Spinal cord (tissue), 10 donors: ENCODE measurements around the gene DPEP3. TPM values are rescaled to one million over a fixed set of nuclear protein-coding genes. Genes with fewer than 3 reads are reported as not detected.
"Not testable (repeated sequence)": the region's sequence is repeated elsewhere in the genome, so short reads cannot be mapped to it uniquely, and the experiment has no call there.

Experiments
- DNase-seq, 6 donors: peaks; one replicate each; pipeline versions ENCODE4 v3.0.0 to v3.0.0-alpha.2; 2013 to 2015; ENCODE audit warnings: low spot score in 6 of 6, low read depth in 4 of 6
- H3K27ac ChIP-seq: one replicate; pipeline ENCODE4 v1.5.1; 2013; ENCODE audit warnings: low read depth, low read length, control low read depth
- H3K27me3 ChIP-seq: one replicate; pipeline ENCODE4 v1.6.1; 2013; ENCODE audit warnings: low read length; ENCODE audit not compliant: control insufficient read depth, insufficient read depth
- H3K36me3 ChIP-seq: one replicate; pipeline ENCODE4 v1.6.1; 2013; ENCODE audit warnings: low read length; ENCODE audit not compliant: control insufficient read depth, insufficient read depth
- H3K4me1 ChIP-seq: one replicate; pipeline ENCODE4 v1.6.1; 2013; ENCODE audit warnings: low read length; ENCODE audit not compliant: control insufficient read depth, insufficient read depth
- H3K4me3 ChIP-seq: one replicate; pipeline ENCODE4 v1.5.1; 2013; ENCODE audit warnings: low read depth, low read length, control low read depth
- H3K9me3 ChIP-seq: one replicate; pipeline ENCODE4 v1.6.1; 2013; ENCODE audit warnings: low read length; ENCODE audit not compliant: control insufficient read depth, insufficient read depth
- WGBS: methylation state at CpG from one replicate; pipeline ENCODE4 v1.1.5; 2013; ENCODE audit warnings: missing lambda C conversion rate; ENCODE audit not compliant: insufficient coverage; 5-methylcytosine and 5-hydroxymethylcytosine counted together
- polyA plus RNA-seq, 2 donors: library from polyadenylated mRNA; unstranded; fragments of 120-200 nt; gene quantifications; one replicate each; pipeline ENCODE4 v1.2.1, GENCODE V29; 2013; ENCODE audit not compliant: insufficient read length in 2 of 2
- total RNA-seq, 2 donors: library from RNA; depleted of rRNA in 1 of 2; stranded (reverse); fragments of 120-200 nt in 1 of 2; fragments of >200 nt in 1 of 2; gene quantifications; one replicate each; pipeline versions ENCODE4 v1.2.3 to v1.2.4, GENCODE V29; 2013 to 2014
- donor health status: healthy.

The DPEP3 gene
- total and polyA plus RNA-seq, 4 donors, result 0.11 to 0.22 (median 0.12) TPM; not detected in 1

GRCh38 chr16:67982011-67982696 lies 1.9 kb upstream of the DPEP3 start:
- no peaks in the 10 kb centered on the region for H3K9me3 ChIP-seq
- no peaks in the 10 kb centered on the region for H3K36me3 ChIP-seq
- no peak overlapping the region for H3K27ac ChIP-seq
- DNase-seq, result no peak
- H3K4me3 ChIP-seq, result no peak overlapping the region
- WGBS, result 95% methylated on average over 31 of the region's 49 CpGs
- H3K27me3 ChIP-seq, result no peaks in the 10 kb centered on the region
- H3K4me1 ChIP-seq, result peaks cover 4% of the 10 kb centered on the region

- no peaks in the 10 kb centered on the region for H3K9me3 ChIP-seq
- WGBS, result 87% methylated on average over 6 of the region's 9 CpGs
- no peaks in the 10 kb centered on the region for H3K36me3 ChIP-seq
- no peak overlapping the region for H3K4me3 ChIP-seq
- no peaks in the 10 kb centered on the region for H3K27me3 ChIP-seq
- no peaks in the 10 kb centered on the region for H3K4me1 ChIP-seq
- no peak overlapping the region for H3K27ac ChIP-seq
- no peak for DNase-seq
Observed at GRCh38 chr16:67977469-67978227, 2.7 kb downstream of the DPEP3 start.

- 76% methylated on average over 5 of the region's 5 CpGs for WGBS
Observed at GRCh38 chr16:67977005-67977404, 3.3 kb downstream of the DPEP3 start.

GRCh38 chr16:67976205-67976604 lies 4.1 kb downstream of the DPEP3 start:
- H3K9me3 ChIP-seq, result no peaks in the 10 kb centered on the region
- no peak for DNase-seq
- H3K36me3 ChIP-seq, result no peaks in the 10 kb centered on the region
- no peaks in the 10 kb centered on the region for H3K27me3 ChIP-seq
- H3K4me1 ChIP-seq, result no peaks in the 10 kb centered on the region
- H3K4me3 ChIP-seq, result no peak overlapping the region
- H3K27ac ChIP-seq, result no peak overlapping the region
- WGBS, result 95% methylated on average over 2 of the region's 2 CpGs

More at GRCh38 chr16:67977005-67977404, 3.3 kb downstream of the DPEP3 start:
- Histone ChIP-seq H3K4me1 (no peaks in the 10 kb centered on the region), H3K4me3 (no peak overlapping the region), H3K27me3 (no peaks in the 10 kb centered on the region), H3K27ac (no peak overlapping the region), H3K36me3 (no peaks in the 10 kb centered on the region), H3K9me3 (no peaks in the 10 kb centered on the region)
- DNase-seq, result no peak

GRCh38 chr16:67975321-67976105 lies 4.8 kb downstream of the DPEP3 start:
- Histone ChIP-seq H3K9me3 (no peaks in the 10 kb centered on the region), H3K36me3 (no peaks in the 10 kb centered on the region), H3K27me3 (no peaks in the 10 kb centered on the region), H3K4me1 (no peaks in the 10 kb centered on the region), H3K4me3 (no peak overlapping the region), H3K27ac (no peak overlapping the region)
- 82% methylated on average over 12 of the region's 14 CpGs for whole genome bisulfite sequencing
- no peak for DNase-seq

- Histone ChIP-seq H3K27me3 (peaks cover 15% of the 10 kb centered on the region), H3K4me1 (peaks cover 15% of the 10 kb centered on the region)
- not testable (repeated sequence) for H3K9me3 ChIP-seq, H3K36me3 ChIP-seq, H3K4me3 ChIP-seq, DNase-seq, H3K27ac ChIP-seq
- WGBS, result 97% methylated on average over 3 of the region's 7 CpGs
Observed at GRCh38 chr16:67972285-67972684, 8.0 kb downstream of the DPEP3 start.

- Histone ChIP-seq H3K27me3 (peaks cover 19% of the 10 kb centered on the region), H3K9me3 (no peaks in the 10 kb centered on the region), H3K4me3 (no peak overlapping the region), H3K36me3 (no peaks in the 10 kb centered on the region), H3K27ac (no peak overlapping the region), H3K4me1 (peaks cover 27% of the 10 kb centered on the region)
- WGBS, result 98% methylated on average over 8 of the region's 9 CpGs
- no peak for DNase-seq
Observed at GRCh38 chr16:67971111-67971510, 9.2 kb downstream of the DPEP3 start.

GRCh38 chr16:67969254-67970039 lies 10.9 kb downstream of the DPEP3 start:
- H3K27me3 ChIP-seq, result peaks cover 19% of the 10 kb centered on the region
- peak overlapping the region; percentile 52 for H3K27ac ChIP-seq
- H3K4me3 ChIP-seq, result peak overlapping the region; percentile 51
- WGBS, result 34% methylated on average over 29 of the region's 40 CpGs
- H3K4me1 ChIP-seq, result peaks cover 37% of the 10 kb centered on the region
- no peak for DNase-seq
- no peaks in the 10 kb centered on the region for H3K36me3 ChIP-seq
- H3K9me3 ChIP-seq, result no peaks in the 10 kb centered on the region
